Upper lobe of right lung (tissue), 1 donor: ENCODE measurements around the gene TMEM144. TPM values are rescaled to one million over a fixed set of nuclear protein-coding genes. Genes with fewer than 3 reads are reported as not detected.
A peak's percentile ranks its signal among the peaks of the same experiment; 100 is the strongest.

Source experiments
- ATAC-seq: fragments of 200-7000 bp; cut with Tn5 transposase; one replicate; pipeline ENCODE4 v1.9.1; 2020; ENCODE audit warnings: mild to moderate bottlenecking, moderate library complexity
- DNase-seq: peaks from one replicate; pipeline ENCODE4 v3.0.0-alpha.2; 2020
- H3K27ac ChIP-seq: fragments of 200-600 bp; one replicate; pipeline ENCODE4 v1.8.0; 2022
- H3K27me3 ChIP-seq: fragments of 200-600 bp; one replicate; pipeline ENCODE4 v1.8.0; 2022; ENCODE audit warnings: mild to moderate bottlenecking
- H3K36me3 ChIP-seq: fragments of 200-600 bp; one replicate; pipeline ENCODE4 v1.8.0; 2022
- H3K4me1 ChIP-seq: fragments of 200-600 bp; one replicate; pipeline ENCODE4 v1.8.0; 2022
- H3K4me3 ChIP-seq: fragments of 200-600 bp; one replicate; pipeline ENCODE4 v1.8.0; 2022; ENCODE audit warnings: mild to moderate bottlenecking
- H3K9me3 ChIP-seq: fragments of 200-600 bp; one replicate; pipeline ENCODE4 v1.8.0; 2022
- CTCF ChIP-seq: fragments of 200-600 bp; IDR thresholded peaks from one replicate; pipeline ENCODE4 v1.8.0; 2022; ENCODE audit warnings: antibody characterized with exemption
- intact Hi-C: fragments of 100-400 bp; cut with DNase I; formaldehyde crosslinking; loops from one replicate; pipeline ENCODE4 v1.11.0; 2022
- total RNA-seq: library from RNA; stranded (reverse); fragmentation: NEBNext Ultra II Directional; extraction: Animal tissue kit (Norgen Biotek cat#: 25700); gene quantifications from one replicate; pipeline ENCODE4 v1.2.1, GENCODE V29; 2021
- donor health status: DM: no; HTN: yes; CAD: no; lungs with severe emphysema.

Gene TMEM144
- total RNA-seq, 1 donor from 2014 or later: 15.5 TPM

- no peaks in the 10 kb centered on the region for H3K27me3 ChIP-seq
- H3K4me3 ChIP-seq: no peak overlapping the region
- peaks cover 6% of the 10 kb centered on the region for H3K4me1 ChIP-seq
- TF ChIP-seq CTCF: no peak
- intact Hi-C loops: no loop called here
- ATAC-seq (no peak), DNase-seq (no peak)
- no peak overlapping the region for H3K27ac ChIP-seq
- no peaks in the 10 kb centered on the region for H3K36me3 ChIP-seq
- no peaks in the 10 kb centered on the region for H3K9me3 ChIP-seq
Observed at GRCh38 chr4:158166701-158167100, 43.6 kb upstream of the TMEM144 start.

- peaks cover 14% of the 10 kb centered on the region for H3K4me1 ChIP-seq
- ATAC-seq: no peak
Observed at GRCh38 chr4:158168606-158169005, 41.7 kb upstream of the TMEM144 start.

GRCh38 chr4:158169506-158169905, 40.8 kb upstream of the TMEM144 start:
- Histone ChIP-seq H3K27ac (peak overlapping the region; percentile 61), H3K27me3 (no peaks in the 10 kb centered on the region), H3K36me3 (no peaks in the 10 kb centered on the region), H3K4me1 (peaks cover 14% of the 10 kb centered on the region), H3K4me3 (peak overlapping the region; percentile 52), H3K9me3 (no peaks in the 10 kb centered on the region)
- no peak for DNase-seq
- TF ChIP-seq CTCF: no peak
- intact Hi-C loops: no loop called here
- ATAC-seq: no peak

More at GRCh38 chr4:158168606-158169005, 41.7 kb upstream of the TMEM144 start:
- no peaks in the 10 kb centered on the region for H3K9me3 ChIP-seq
- no peaks in the 10 kb centered on the region for H3K27me3 ChIP-seq
- no peak for DNase-seq
- H3K36me3 ChIP-seq: no peaks in the 10 kb centered on the region
- no peak overlapping the region for H3K27ac ChIP-seq
- intact Hi-C loops: no loop called here
- TF ChIP-seq CTCF: no peak
- peak overlapping the region; percentile 52 for H3K4me3 ChIP-seq

GRCh38 chr4:158169931-158170690, 40.2 kb upstream of the TMEM144 start:
- DNase-seq: no peak
- Histone ChIP-seq H3K36me3 (no peaks in the 10 kb centered on the region), H3K4me1 (peaks cover 14% of the 10 kb centered on the region), H3K27me3 (no peaks in the 10 kb centered on the region), H3K27ac (peak overlapping the region; percentile 61), H3K4me3 (peak overlapping the region; percentile 52), H3K9me3 (no peaks in the 10 kb centered on the region)
- peak; percentile 17 for ATAC-seq
- no peak for TF ChIP-seq CTCF
- intact Hi-C loops: loop anchor here (10.0 kb wide), 1 partner anchor 175 kb away; no protein-coding TSS in a partner anchor

GRCh38 chr4:158170691-158171561, 39.4 kb upstream of the TMEM144 start:
- Histone ChIP-seq H3K27me3 (no peaks in the 10 kb centered on the region), H3K36me3 (no peaks in the 10 kb centered on the region), H3K27ac (peak overlapping the region; percentile 61), H3K4me3 (peak overlapping the region; percentile 52), H3K9me3 (no peaks in the 10 kb centered on the region), H3K4me1 (peaks cover 14% of the 10 kb centered on the region)
- TF ChIP-seq CTCF: peak; percentile 58
- intact Hi-C loops: loop anchor here (10.0 kb wide), 1 partner anchor 176 kb away; no protein-coding TSS in a partner anchor
- peak; percentile 82 for ATAC-seq
- DNase-seq: peak; percentile 78
